ENCODE measurements around the gene SUSD6. TPM values are rescaled to one million over a fixed set of nuclear protein-coding genes. Genes with fewer than 3 reads are reported as not detected.
A peak's percentile ranks its signal among the peaks of the same experiment; 100 is the strongest.

SUSD6 gene
- polyA plus RNA-seq, 1 donor from 2014 or later: 14.3 TPM

DNA sequence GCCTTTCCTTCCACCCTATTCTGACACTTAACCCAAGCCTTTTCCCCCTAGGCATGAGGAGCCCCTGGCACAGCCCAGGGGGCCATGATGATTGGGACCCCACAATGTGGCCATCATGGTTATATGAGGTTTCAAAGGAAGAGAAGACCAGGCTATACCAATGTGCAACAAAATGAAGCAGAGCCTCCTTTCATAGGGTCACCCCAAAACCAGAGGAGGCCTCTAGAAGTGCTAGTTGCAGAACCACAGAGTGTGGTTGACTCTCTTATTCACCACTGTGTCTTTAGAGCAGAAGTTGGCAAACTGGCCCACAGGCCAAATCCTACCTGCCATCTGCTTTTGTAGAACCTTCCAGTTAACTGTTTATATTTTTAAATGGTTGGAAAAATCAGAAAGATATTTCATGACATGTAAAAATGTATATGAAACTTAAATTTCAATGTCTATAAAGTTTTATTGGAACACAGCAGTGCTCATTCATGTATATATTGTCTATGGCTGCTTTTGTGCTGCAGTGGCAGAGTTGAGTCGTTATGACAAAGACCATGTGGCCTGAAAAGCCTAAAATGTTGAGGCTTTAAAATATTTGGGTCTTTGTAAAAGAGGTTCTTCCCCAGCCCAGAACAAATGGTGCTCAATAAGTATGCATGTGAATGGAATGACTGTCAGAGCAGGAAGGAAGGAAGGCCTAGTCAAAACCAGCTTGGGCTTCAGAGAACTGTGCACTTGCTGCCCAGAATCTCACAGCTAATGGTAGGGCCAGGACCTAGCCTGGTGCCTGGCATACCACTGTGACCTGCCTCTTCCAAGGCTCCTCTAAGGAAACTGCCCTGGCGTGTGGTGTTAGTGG lies 49.2 kb downstream of the SUSD6 start:
- Mint-ChIP-seq H3K27me3 (no peaks in the 10 kb centered on the region), H3K9me3 (no peaks in the 10 kb centered on the region), H3K36me3 (peaks cover 2% of the 10 kb centered on the region), H3K4me1 (peaks cover 55 to 68% (median 55%) of the 10 kb centered on the region in 3 donors), H3K27ac (peak overlapping the region in 2 of 3 donors; percentile 16 to 81), H3K4me3 (peak overlapping the region in 1 of 4 donors; percentile 66)

GRCh38 chr14:69661194-69661537 lies 49.8 kb downstream of the SUSD6 start:
- no peaks in the 10 kb centered on the region for H3K9me3 Mint-ChIP-seq
- H3K4me3 Mint-ChIP-seq: peak overlapping the region in 1 of 4 donors; percentile 70
- peak overlapping the region in 1 of 3 donors; percentile 81 for H3K27ac Mint-ChIP-seq
- H3K4me1 Mint-ChIP-seq: peaks cover 55 to 71% (median 57%) of the 10 kb centered on the region in 3 donors
- no peaks in the 10 kb centered on the region for H3K27me3 Mint-ChIP-seq
- H3K36me3 Mint-ChIP-seq: peaks cover 2% of the 10 kb centered on the region

DNA sequence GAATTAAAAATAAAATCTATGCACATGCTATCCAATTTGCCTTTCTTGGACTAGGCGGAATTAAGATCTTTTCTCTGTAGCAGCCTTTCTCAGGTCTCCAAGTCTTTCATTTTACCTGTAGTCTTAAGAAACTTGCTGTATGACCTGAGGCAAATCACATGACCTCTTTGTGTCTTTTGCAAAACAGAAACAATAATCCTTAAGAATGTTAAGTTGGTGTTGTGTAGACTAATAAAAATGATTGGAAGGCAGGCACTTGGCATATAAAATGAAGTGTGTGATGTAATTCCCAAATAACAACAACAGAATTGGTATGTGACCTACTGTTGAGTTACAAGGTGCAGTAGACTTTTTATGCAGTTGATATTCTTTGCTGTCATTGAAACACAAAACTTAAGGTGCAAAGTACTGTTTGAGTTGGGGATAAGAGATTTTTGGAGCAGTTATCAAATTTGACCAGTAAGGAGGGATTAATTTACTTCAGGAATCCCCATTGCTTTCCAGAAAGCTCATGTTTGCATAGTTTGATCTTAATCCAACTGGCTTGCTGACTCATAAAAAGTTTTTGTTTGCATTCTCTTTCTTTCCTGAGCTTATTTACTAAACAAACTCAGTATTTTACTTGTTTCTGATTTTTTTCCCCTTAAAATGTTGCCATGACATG lies 51.4 kb downstream of the SUSD6 start:
- H3K4me1 Mint-ChIP-seq: peaks cover 60 to 72% (median 60%) of the 10 kb centered on the region in 3 donors
- H3K4me3 Mint-ChIP-seq: no peak overlapping the region
- peaks cover 0 to 2% (median 2%) of the 10 kb centered on the region in 3 donors for H3K9me3 Mint-ChIP-seq
- peak overlapping the region; percentile 71 to 83 (median 74) for H3K27ac Mint-ChIP-seq
- peaks cover 5% of the 10 kb centered on the region for H3K36me3 Mint-ChIP-seq
- no peaks in the 10 kb centered on the region for H3K27me3 Mint-ChIP-seq

DNA sequence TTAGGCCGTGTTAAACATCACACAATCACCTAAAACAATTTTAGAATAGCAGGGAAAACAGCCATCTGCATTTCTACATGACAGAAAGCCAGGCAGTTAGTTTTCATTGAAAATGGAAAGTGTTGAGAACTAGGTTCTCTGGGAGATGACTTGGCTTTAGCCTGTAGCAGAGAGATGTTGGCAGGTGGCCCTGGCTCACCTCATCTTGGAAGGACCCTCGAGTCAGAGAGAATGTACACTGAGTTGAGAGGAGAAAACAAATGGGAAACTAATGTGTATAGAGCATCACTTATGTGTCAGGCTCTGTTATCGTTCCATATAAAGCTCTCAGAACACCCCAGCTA lies 51.9 kb downstream of the SUSD6 start:
- peak overlapping the region in 1 of 4 donors; percentile 25 for H3K4me3 Mint-ChIP-seq
- peaks cover 9% of the 10 kb centered on the region for H3K36me3 Mint-ChIP-seq
- peaks cover 60 to 73% (median 60%) of the 10 kb centered on the region in 3 donors for H3K4me1 Mint-ChIP-seq
- H3K27me3 Mint-ChIP-seq: peaks cover 3% of the 10 kb centered on the region
- peak overlapping the region; percentile 71 to 83 (median 74) for H3K27ac Mint-ChIP-seq
- peaks cover 0 to 2% (median 2%) of the 10 kb centered on the region in 3 donors for H3K9me3 Mint-ChIP-seq

- Mint-ChIP-seq H3K4me3 (peak overlapping the region in 2 of 4 donors; percentile 38 to 61), H3K27ac (peak overlapping the region in 1 of 3 donors; percentile 71), H3K27me3 (peaks cover 3% of the 10 kb centered on the region), H3K4me1 (peaks cover 58 to 74% (median 64%) of the 10 kb centered on the region in 3 donors), H3K9me3 (peaks cover 0 to 2% (median 2%) of the 10 kb centered on the region in 3 donors), H3K36me3 (peaks cover 9% of the 10 kb centered on the region)
Measured at GRCh38 chr14:69664265-69664664, 52.9 kb downstream of the SUSD6 start.

DNA sequence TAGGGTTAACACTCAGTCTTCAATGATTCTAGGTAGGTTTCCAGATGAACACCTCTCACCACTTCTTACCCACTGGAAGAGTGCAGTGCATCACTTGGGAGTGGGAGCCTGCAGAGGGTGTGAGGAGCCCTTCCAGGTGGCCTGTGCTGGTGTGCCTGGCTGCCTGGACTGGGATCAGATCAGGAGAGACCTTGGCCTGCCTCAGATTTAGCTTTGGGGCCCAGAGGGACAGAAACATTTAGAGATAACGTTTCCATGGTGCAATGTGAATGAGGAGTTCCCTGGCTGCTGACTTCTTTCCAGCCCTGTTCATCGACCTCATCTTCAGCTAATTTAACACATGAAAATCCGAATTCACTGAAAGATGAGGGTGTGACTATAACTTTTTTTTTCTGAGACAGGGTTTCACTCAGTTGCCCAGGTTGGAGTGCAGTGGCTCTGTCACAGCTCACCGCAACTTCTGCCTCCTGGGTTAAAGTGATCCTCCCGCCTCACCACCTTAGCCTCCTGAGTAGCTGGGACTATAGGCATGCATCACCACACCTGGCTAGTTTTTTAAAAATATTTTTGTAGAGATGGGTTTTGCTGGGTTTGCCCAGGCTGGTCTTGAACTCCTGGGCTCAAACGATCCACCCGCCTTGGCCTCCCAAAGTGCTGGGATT lies 53.6 kb downstream of the SUSD6 start:
- Mint-ChIP-seq H3K27ac (peak overlapping the region; percentile 5 to 89 (median 71)), H3K4me3 (peak overlapping the region in 3 of 4 donors; percentile 38 to 76 (median 63)), H3K27me3 (peaks cover 3% of the 10 kb centered on the region), H3K4me1 (peaks cover 64 to 78% (median 67%) of the 10 kb centered on the region in 3 donors), H3K36me3 (peaks cover 7% of the 10 kb centered on the region), H3K9me3 (peaks cover 0 to 2% (median 2%) of the 10 kb centered on the region in 3 donors)

- Mint-ChIP-seq H3K36me3 (peaks cover 7% of the 10 kb centered on the region), H3K27me3 (peaks cover 3% of the 10 kb centered on the region), H3K27ac (peak overlapping the region; percentile 5 to 89 (median 71)), H3K9me3 (peaks cover 0 to 2% (median 2%) of the 10 kb centered on the region in 3 donors), H3K4me1 (peaks cover 65 to 79% (median 65%) of the 10 kb centered on the region in 3 donors), H3K4me3 (peak overlapping the region in 3 of 4 donors; percentile 12 to 76 (median 63))
Measured at GRCh38 chr14:69665631-69666030, 54.2 kb downstream of the SUSD6 start.

- peaks cover 0 to 2% (median 2%) of the 10 kb centered on the region in 3 donors for H3K9me3 Mint-ChIP-seq
- H3K36me3 Mint-ChIP-seq: peaks cover 7% of the 10 kb centered on the region
- peaks cover 69 to 81% (median 70%) of the 10 kb centered on the region in 3 donors for H3K4me1 Mint-ChIP-seq
- peak overlapping the region in 2 of 3 donors; percentile 71 to 93 for H3K27ac Mint-ChIP-seq
- peaks cover 5% of the 10 kb centered on the region for H3K27me3 Mint-ChIP-seq
- H3K4me3 Mint-ChIP-seq: peak overlapping the region in 1 of 4 donors; percentile 28
Measured at GRCh38 chr14:69666112-69666511, 54.7 kb downstream of the SUSD6 start.

- Mint-ChIP-seq H3K4me1 (peaks cover 73 to 83% (median 76%) of the 10 kb centered on the region in 3 donors), H3K27ac (peak overlapping the region in 2 of 3 donors; percentile 8 to 93), H3K36me3 (peaks cover 7% of the 10 kb centered on the region), H3K9me3 (peaks cover 0 to 2% (median 2%) of the 10 kb centered on the region in 3 donors), H3K27me3 (peaks cover 5% of the 10 kb centered on the region), H3K4me3 (peak overlapping the region; percentile 9 to 74 (median 21))
Measured at GRCh38 chr14:69666690-69667211, 55.4 kb downstream of the SUSD6 start.

DNA sequence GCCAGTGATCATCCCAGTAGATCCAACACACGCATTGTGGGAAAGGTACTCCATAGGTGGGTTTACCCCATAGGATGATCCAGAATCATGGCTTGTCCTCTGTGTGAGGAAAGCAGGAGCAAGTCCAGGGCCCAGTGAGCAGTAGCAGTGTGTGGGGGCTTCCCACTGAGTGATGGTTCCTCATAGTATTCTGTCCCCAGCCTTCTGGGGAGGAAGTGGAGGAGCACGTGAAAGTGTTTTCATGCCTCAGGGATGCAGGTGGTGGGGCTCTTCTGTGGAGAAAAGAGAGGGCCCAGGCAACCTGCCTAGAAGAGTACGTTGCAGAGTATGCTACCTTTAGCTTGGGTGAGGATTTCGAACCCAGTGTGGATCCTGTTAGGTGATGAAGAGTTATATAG lies 56.5 kb downstream of the SUSD6 start:
- H3K4me1 Mint-ChIP-seq: peaks cover 76 to 86% (median 77%) of the 10 kb centered on the region in 3 donors
- H3K36me3 Mint-ChIP-seq: peaks cover 7% of the 10 kb centered on the region
- H3K4me3 Mint-ChIP-seq: peak overlapping the region in 3 of 4 donors; percentile 8 to 74 (median 29)
- H3K9me3 Mint-ChIP-seq: peaks cover 0 to 2% (median 2%) of the 10 kb centered on the region in 3 donors
- H3K27ac Mint-ChIP-seq: peak overlapping the region; percentile 73 to 93 (median 87)
- H3K27me3 Mint-ChIP-seq: peaks cover 5% of the 10 kb centered on the region

DNA sequence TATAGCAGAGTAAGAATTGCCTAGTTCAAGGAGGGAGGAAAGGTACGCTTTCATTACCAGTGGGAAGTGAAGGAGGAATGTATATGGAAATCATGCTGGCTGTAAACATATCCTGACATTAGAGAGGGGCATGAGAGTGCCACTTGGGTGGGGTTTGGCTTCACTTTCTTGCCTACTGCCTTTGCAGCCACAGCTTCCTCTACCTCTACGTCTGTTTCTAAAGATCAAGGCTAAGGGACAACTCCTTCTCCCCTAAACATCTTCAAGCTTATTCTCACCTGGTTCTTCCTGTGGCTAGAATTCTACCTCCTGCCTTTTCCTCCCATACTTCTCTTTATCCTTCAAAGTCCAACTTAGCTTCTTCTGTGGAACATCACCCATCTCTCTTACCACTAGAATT lies 58.0 kb downstream of the SUSD6 start:
- H3K27ac Mint-ChIP-seq: peak overlapping the region in 2 of 3 donors; percentile 28 to 69
- H3K4me1 Mint-ChIP-seq: peaks cover 81 to 88% (median 81%) of the 10 kb centered on the region in 3 donors
- H3K27me3 Mint-ChIP-seq: peaks cover 5% of the 10 kb centered on the region
- H3K36me3 Mint-ChIP-seq: peaks cover 7% of the 10 kb centered on the region
- H3K9me3 Mint-ChIP-seq: peaks cover 0 to 2% (median 2%) of the 10 kb centered on the region in 3 donors
- H3K4me3 Mint-ChIP-seq: peak overlapping the region in 1 of 4 donors; percentile 81

DNA sequence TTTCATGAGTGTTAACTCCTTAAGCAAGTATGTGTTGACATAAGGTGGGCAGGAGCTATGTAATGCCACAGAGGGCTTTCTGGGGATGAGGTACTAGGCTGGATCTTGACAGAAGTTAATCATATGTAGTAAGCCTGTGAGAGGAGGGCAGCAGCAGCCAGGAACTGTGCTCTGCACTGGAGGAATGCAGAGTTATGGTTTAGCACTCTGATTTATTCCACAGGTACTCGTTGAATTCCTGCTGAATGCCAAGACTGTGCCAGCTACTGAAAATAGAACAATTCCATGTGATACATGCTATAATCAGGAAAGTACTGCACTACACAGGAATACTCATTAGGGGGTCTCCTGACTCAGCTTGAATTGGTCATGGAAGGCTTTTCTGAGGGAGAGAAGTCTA lies 58.7 kb downstream of the SUSD6 start:
- peaks cover 0 to 2% (median 2%) of the 10 kb centered on the region in 3 donors for H3K9me3 Mint-ChIP-seq
- H3K4me3 Mint-ChIP-seq: peak overlapping the region in 1 of 4 donors; percentile 75
- H3K27ac Mint-ChIP-seq: peak overlapping the region in 2 of 3 donors; percentile 28 to 65

DNA sequence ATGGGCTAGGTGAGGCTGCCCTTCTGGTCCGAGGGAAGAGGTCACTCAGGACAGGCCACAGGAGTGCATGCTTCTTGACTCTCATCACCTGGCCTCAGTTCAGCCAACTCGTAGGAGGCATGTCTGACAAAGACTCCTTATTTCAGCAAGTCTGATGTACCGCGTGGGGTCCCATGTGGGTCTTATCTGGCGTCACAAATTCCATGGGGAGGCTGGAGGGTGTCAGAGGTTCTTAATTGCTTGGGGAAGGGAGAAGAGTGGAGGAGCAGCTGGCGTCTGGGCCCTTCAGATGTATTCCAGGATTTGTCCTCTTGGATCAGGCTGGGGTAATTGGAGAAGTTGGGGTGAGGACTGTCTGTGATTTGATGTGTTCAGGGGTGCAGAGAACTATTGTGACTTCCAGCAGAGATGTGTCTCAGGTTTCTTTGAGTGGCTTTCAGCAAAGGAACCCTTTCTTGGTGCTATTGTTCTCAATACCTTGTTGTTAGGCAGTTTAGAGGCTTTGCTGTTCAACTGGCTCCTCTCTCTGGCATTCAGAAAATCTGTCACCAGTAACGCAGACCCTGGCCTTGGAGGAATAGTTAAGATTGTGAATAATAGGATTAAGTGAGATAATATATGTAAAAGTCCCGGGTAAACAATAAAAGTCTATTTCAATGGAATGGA lies 60.1 kb downstream of the SUSD6 start:
- Mint-ChIP-seq H3K4me1 (peaks cover 78 to 85% (median 80%) of the 10 kb centered on the region in 3 donors), H3K4me3 (peak overlapping the region in 1 of 4 donors; percentile 24), H3K9me3 (peaks cover 0 to 2% (median 2%) of the 10 kb centered on the region in 3 donors), H3K27me3 (peaks cover 5% of the 10 kb centered on the region), H3K36me3 (peaks cover 7% of the 10 kb centered on the region), H3K27ac (peak overlapping the region; percentile 11 to 95 (median 90))

More for the DNA sequence above, 58.7 kb downstream of the SUSD6 start:
- Mint-ChIP-seq H3K27me3 (peaks cover 5% of the 10 kb centered on the region), H3K36me3 (peaks cover 7% of the 10 kb centered on the region), H3K4me1 (peaks cover 80 to 88% (median 81%) of the 10 kb centered on the region in 3 donors)

GRCh38 chr14:69672356-69672755 lies 61.0 kb downstream of the SUSD6 start:
- Mint-ChIP-seq H3K4me1 (peaks cover 77 to 84% (median 79%) of the 10 kb centered on the region in 3 donors), H3K4me3 (peak overlapping the region in 2 of 4 donors; percentile 35 to 80), H3K27me3 (peaks cover 5% of the 10 kb centered on the region), H3K36me3 (peaks cover 5% of the 10 kb centered on the region), H3K9me3 (peaks cover 0 to 2% (median 0%) of the 10 kb centered on the region in 3 donors), H3K27ac (peak overlapping the region; percentile 14 to 95 (median 90))

Measured in IgD-negative memory B cell (primary cell).